Epithelial cell of esophagus (primary cell): ENCODE results near the gene CALCOCO2.

Source experiments
- DNase-seq: peaks from one replicate; pipeline ENCODE4 v3.0.0; 2010; ENCODE audit warnings: low read depth
- H3K4me3 ChIP-seq: 2 replicates; pipeline ENCODE4 v1.5.1; 2011; ENCODE audit warnings: mild to moderate bottlenecking, low read length, control low read depth
- TF ChIP-seq, protein P1 (sequence below): IDR thresholded peaks from 2 replicates; pipeline ENCODE4 v1.5.1; 2011; ENCODE audit warnings: low read depth, mild to moderate bottlenecking, low read length, control low read depth, inconsistent platforms; ENCODE audit not compliant: insufficient read depth; ENCODE audit errors: missing control alignments

Gene CALCOCO2, protein sequence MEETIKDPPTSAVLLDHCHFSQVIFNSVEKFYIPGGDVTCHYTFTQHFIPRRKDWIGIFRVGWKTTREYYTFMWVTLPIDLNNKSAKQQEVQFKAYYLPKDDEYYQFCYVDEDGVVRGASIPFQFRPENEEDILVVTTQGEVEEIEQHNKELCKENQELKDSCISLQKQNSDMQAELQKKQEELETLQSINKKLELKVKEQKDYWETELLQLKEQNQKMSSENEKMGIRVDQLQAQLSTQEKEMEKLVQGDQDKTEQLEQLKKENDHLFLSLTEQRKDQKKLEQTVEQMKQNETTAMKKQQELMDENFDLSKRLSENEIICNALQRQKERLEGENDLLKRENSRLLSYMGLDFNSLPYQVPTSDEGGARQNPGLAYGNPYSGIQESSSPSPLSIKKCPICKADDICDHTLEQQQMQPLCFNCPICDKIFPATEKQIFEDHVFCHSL

GRCh38 chr17:48830840-48831548 lies at the start of gene CALCOCO2:
Gene CALCOCO2 (plus strand): TSS chr17:48831035. CDS start chr17:48841708, 10,673 bp downstream.
- DNase-seq = peak; percentile 95

GRCh38 chr17:48787828-48788227 lies 43.0 kb upstream of the CALCOCO2 start:
- DNase-seq = no peak
- H3K4me3 ChIP-seq = no peak overlapping the region
- TF ChIP-seq, protein P1, sequence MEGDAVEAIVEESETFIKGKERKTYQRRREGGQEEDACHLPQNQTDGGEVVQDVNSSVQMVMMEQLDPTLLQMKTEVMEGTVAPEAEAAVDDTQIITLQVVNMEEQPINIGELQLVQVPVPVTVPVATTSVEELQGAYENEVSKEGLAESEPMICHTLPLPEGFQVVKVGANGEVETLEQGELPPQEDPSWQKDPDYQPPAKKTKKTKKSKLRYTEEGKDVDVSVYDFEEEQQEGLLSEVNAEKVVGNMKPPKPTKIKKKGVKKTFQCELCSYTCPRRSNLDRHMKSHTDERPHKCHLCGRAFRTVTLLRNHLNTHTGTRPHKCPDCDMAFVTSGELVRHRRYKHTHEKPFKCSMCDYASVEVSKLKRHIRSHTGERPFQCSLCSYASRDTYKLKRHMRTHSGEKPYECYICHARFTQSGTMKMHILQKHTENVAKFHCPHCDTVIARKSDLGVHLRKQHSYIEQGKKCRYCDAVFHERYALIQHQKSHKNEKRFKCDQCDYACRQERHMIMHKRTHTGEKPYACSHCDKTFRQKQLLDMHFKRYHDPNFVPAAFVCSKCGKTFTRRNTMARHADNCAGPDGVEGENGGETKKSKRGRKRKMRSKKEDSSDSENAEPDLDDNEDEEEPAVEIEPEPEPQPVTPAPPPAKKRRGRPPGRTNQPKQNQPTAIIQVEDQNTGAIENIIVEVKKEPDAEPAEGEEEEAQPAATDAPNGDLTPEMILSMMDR = no peak

More at GRCh38 chr17:48830840-48831548, at the start of gene CALCOCO2:
- TF ChIP-seq, protein P1 = no peak
- H3K4me3 ChIP-seq = peak within 1 kb of the TSS; percentile 84

DNA sequence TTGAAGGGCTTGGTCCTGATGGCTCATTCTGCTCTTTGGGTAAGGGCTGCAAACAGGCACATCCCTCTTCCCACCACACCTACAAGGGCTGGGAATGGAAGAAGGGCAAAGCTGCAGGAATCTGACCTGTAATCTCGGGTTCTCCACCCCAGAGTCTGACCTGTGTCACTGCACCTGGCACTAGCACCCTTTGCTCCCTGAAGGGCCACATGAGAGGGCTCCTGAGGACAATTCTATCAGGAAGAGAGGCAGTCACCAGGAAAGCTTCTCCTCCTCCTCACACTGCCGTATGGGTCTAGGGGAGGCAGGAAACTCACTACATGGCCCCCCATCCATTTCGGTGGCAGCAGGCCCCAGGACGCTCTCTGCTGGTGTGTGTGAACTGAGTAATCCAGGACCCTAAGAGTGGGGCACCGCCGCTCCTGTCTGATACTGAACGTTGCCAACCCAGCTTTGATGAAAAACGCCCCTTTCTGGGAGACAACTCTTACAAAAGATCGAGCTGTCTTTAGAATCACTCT lies 40.2 kb upstream of the CALCOCO2 start:
- TF ChIP-seq, protein P1 = no peak
- no peak overlapping the region for H3K4me3 ChIP-seq
- DNase-seq = no peak

GRCh38 chr17:48791128-48792032 lies 39.5 kb upstream of the CALCOCO2 start:
- DNase-seq = peak; percentile 79
- TF ChIP-seq, protein P1 = peak; percentile 79
- H3K4me3 ChIP-seq = no peak overlapping the region

DNA sequence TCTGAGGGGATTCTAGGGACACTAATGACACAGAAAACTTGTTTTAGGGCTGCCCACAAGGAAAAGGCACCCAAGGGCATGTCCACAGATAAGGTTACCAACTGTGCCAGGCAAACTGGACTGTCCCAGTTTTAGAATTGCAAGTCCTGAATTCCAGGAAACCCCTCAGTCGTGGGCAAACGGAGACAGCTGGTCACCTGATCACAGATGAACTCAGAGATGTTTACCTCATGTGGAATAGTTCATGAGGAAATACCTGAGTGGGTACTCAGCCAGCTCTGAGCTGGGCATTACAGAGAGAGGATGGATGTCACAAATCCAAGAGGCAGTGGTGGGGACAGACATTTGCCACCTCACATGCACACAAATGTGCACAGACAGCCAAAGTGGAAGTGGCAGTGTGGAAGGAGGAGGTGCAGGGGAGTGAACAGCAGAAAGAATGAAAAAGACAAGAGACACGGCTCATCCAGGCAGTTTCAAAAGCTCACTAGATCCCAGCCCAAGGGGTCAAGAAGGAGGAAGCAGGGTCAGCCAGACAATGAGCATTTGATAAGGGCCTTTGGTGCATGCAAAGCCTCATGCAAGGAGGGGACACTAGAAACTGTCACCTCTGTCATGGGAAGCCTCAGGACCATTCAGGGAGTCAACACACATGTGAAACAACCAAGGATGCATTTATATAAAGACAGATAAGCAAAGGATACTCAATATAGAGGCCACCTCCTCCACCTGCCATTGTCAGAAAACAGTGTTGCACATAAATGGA lies 38.6 kb upstream of the CALCOCO2 start:
- TF ChIP-seq, protein P1 = no peak
- no peak for DNase-seq
- no peak overlapping the region for H3K4me3 ChIP-seq
